ENCODE data around the gene TRIL. TPM values are rescaled to one million over a fixed set of nuclear protein-coding genes. Genes with fewer than 3 reads are reported as not detected.

TRIL gene
- total RNA-seq, 2 donors from 2014 or later, result 0.83 to 4.4 TPM

GRCh38 chr7:28954946-28955345, 3.2 kb downstream of the TRIL start:
- H3K27ac ChIP-seq, result peak overlapping the region in 1 of 2 donors; percentile 49
- peaks cover 0 to 46% of the 10 kb centered on the region in 2 donors for H3K4me1 ChIP-seq
- TF ChIP-seq CTCF (IDR thresholded peaks at IDR 0.05), result no peak
- no peaks in the 10 kb centered on the region for H3K27me3 ChIP-seq
- no peaks in the 10 kb centered on the region for H3K36me3 ChIP-seq
- no peak for DNase-seq (ENCODE audit: low spot score)
- H3K9me3 ChIP-seq, result no peaks in the 10 kb centered on the region
- no peak overlapping the region for H3K4me3 ChIP-seq

- Histone ChIP-seq H3K4me1 (peaks cover 0 to 46% of the 10 kb centered on the region in 2 donors), H3K36me3 (no peaks in the 10 kb centered on the region), H3K9me3 (no peaks in the 10 kb centered on the region), H3K4me3 (no peak overlapping the region), H3K27ac (no peak overlapping the region), H3K27me3 (no peaks in the 10 kb centered on the region)
- no peak for DNase-seq (ENCODE audit: low spot score)
- no peak for TF ChIP-seq CTCF (IDR thresholded peaks at IDR 0.05)
Measured at GRCh38 chr7:28954471-28954870, 3.7 kb downstream of the TRIL start.

GRCh38 chr7:28953633-28954032, 4.5 kb downstream of the TRIL start:
- H3K9me3 ChIP-seq, result no peaks in the 10 kb centered on the region
- no peak overlapping the region for H3K4me3 ChIP-seq
- H3K27me3 ChIP-seq, result no peaks in the 10 kb centered on the region
- TF ChIP-seq CTCF (IDR thresholded peaks at IDR 0.05), result no peak
- peaks cover 0 to 46% of the 10 kb centered on the region in 2 donors for H3K4me1 ChIP-seq
- H3K27ac ChIP-seq, result peak overlapping the region; percentile 40 to 54
- no peak for DNase-seq (ENCODE audit: low spot score)
- H3K36me3 ChIP-seq, result no peaks in the 10 kb centered on the region

- DNase-seq (ENCODE audit: low spot score), result no peak
- TF ChIP-seq CTCF (IDR thresholded peaks at IDR 0.05), result no peak
Measured at GRCh38 chr7:28942168-28942567, 16.0 kb downstream of the TRIL start.

GRCh38 chr7:28941633-28942032, 16.5 kb downstream of the TRIL start:
- Histone ChIP-seq H3K9me3 (no peaks in the 10 kb centered on the region), H3K4me3 (no peak overlapping the region), H3K36me3 (no peaks in the 10 kb centered on the region), H3K4me1 (peaks cover 0 to 16% of the 10 kb centered on the region in 2 donors), H3K27me3 (no peaks in the 10 kb centered on the region), H3K27ac (no peak overlapping the region)
- no peak for TF ChIP-seq CTCF (IDR thresholded peaks at IDR 0.05)
- no peak for DNase-seq (ENCODE audit: low spot score)

More at GRCh38 chr7:28942168-28942567, 16.0 kb downstream of the TRIL start:
- Histone ChIP-seq H3K4me1 (peaks cover 0 to 16% of the 10 kb centered on the region in 2 donors), H3K27ac (no peak overlapping the region), H3K9me3 (no peaks in the 10 kb centered on the region), H3K27me3 (no peaks in the 10 kb centered on the region), H3K36me3 (no peaks in the 10 kb centered on the region), H3K4me3 (no peak overlapping the region)

GRCh38 chr7:28940741-28941384, 17.3 kb downstream of the TRIL start:
- Histone ChIP-seq H3K27ac (no peak overlapping the region), H3K27me3 (no peaks in the 10 kb centered on the region), H3K9me3 (no peaks in the 10 kb centered on the region), H3K4me3 (no peak overlapping the region), H3K4me1 (peaks cover 0 to 16% of the 10 kb centered on the region in 2 donors), H3K36me3 (no peaks in the 10 kb centered on the region)
- no peak for TF ChIP-seq CTCF (IDR thresholded peaks at IDR 0.05)
- no peak for DNase-seq (ENCODE audit: low spot score)
